ENCODE results near the gene CRB1. TPM values are rescaled to one million over a fixed set of nuclear protein-coding genes. Genes with fewer than 3 reads are reported as not detected.

Gene CRB1
- polyA plus RNA-seq, 1 donor (not counting 4 experiments of a cell fraction or from before 2014, with no cell fraction given), result 0.04 TPM

GRCh38 chr1:197284325-197284724 lies 16.3 kb downstream of the CRB1 start:
- DNase-seq (ENCODE audit: low read depth, low spot score), result no peak
- Histone ChIP-seq H3K4me2 (ENCODE audit: control insufficient read depth, extremely low read depth, insufficient read depth, low read depth, low read length) (no peak overlapping the region), H3K36me3 (ENCODE audit: control insufficient read depth in 2 of 2, extremely low read depth in 1 of 2, insufficient read depth in 2 of 2, low read length in 2 of 2) (no peaks in the 10 kb centered on the region), H3K27ac (ENCODE audit: control insufficient read depth, insufficient read depth, low read length) (no peak overlapping the region), H3K9me3 (ENCODE audit: control insufficient read depth, low read depth, low read length) (no peaks in the 10 kb centered on the region), H3K4me3 (ENCODE audit: control insufficient read depth in 2 of 3, extremely low read depth in 1 of 3, insufficient read depth in 2 of 3, low read depth in 1 of 3, low read length in 3 of 3) (no peak overlapping the region), H3K4me1 (ENCODE audit: control insufficient read depth, extremely low read depth, insufficient read depth, low read length) (no peaks in the 10 kb centered on the region), H3K9ac (ENCODE audit: control insufficient read depth, extremely low read depth, insufficient read depth, low read length) (no peak overlapping the region), H3K27me3 (ENCODE audit: control insufficient read depth, extremely low read depth, insufficient read depth, low read length) (no peaks in the 10 kb centered on the region), H3K79me2 (ENCODE audit: control insufficient read depth, insufficient read depth, low read length) (no peaks in the 10 kb centered on the region), H3K9me1 (ENCODE audit: control insufficient read depth, extremely low read depth, insufficient read depth, low read length) (no peaks in the 10 kb centered on the region), H4K20me1 (ENCODE audit: control insufficient read depth, extremely low read depth, insufficient read depth, low read length) (no peaks in the 10 kb centered on the region), H2AFZ (ENCODE audit: control insufficient read depth, low read length) (no peak overlapping the region)
- dilution Hi-C loops (cut with MboI; ENCODE audit: extremely low pct_ligation_motif_present, low sequenced_read_pairs), result no loop called here
- FAIRE-seq, result no peak
- TF ChIP-seq EZH2 (IDR thresholded peaks at IDR 0.05; ENCODE audit: low read length), result no peak
- TF ChIP-seq, protein P1, sequence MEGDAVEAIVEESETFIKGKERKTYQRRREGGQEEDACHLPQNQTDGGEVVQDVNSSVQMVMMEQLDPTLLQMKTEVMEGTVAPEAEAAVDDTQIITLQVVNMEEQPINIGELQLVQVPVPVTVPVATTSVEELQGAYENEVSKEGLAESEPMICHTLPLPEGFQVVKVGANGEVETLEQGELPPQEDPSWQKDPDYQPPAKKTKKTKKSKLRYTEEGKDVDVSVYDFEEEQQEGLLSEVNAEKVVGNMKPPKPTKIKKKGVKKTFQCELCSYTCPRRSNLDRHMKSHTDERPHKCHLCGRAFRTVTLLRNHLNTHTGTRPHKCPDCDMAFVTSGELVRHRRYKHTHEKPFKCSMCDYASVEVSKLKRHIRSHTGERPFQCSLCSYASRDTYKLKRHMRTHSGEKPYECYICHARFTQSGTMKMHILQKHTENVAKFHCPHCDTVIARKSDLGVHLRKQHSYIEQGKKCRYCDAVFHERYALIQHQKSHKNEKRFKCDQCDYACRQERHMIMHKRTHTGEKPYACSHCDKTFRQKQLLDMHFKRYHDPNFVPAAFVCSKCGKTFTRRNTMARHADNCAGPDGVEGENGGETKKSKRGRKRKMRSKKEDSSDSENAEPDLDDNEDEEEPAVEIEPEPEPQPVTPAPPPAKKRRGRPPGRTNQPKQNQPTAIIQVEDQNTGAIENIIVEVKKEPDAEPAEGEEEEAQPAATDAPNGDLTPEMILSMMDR (optimal IDR thresholded peaks at IDR 0.05 in 1 of 3, IDR thresholded peaks at IDR 0.05 in 1 of 3, conservative IDR thresholded peaks at IDR 0.05 in 1 of 3; ENCODE audit: extremely low read depth in 1 of 3, insufficient read depth in 2 of 3, low read length in 3 of 3), result no peak

DNA sequence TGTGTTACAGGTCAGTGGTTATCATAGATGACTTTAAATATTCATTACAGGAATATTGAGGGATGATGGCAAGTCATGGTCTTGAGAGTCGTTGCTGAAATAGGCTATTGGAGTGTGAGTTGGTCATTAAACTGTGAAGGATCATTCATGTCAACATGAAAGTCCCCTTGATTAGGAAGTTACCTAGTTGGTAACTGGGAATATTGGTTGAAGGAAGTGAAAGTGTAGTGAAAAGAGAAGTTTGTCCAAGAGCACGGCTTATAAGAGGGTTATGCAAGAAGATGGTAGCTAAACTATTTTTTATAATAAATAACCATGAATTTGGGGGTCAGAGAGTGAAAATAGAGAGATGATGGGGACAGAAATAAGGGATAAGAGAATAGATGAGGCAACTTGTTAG lies 16.9 kb downstream of the CRB1 start:
- Histone ChIP-seq H3K9me1 (ENCODE audit: control insufficient read depth, extremely low read depth, insufficient read depth, low read length) (no peaks in the 10 kb centered on the region), H3K4me1 (ENCODE audit: control insufficient read depth, extremely low read depth, insufficient read depth, low read length) (no peaks in the 10 kb centered on the region), H2AFZ (ENCODE audit: control insufficient read depth, low read length) (no peak overlapping the region), H3K4me2 (ENCODE audit: control insufficient read depth, extremely low read depth, insufficient read depth, low read depth, low read length) (no peak overlapping the region), H3K9me3 (ENCODE audit: control insufficient read depth, low read depth, low read length) (no peaks in the 10 kb centered on the region), H3K4me3 (ENCODE audit: control insufficient read depth in 2 of 3, extremely low read depth in 1 of 3, insufficient read depth in 2 of 3, low read depth in 1 of 3, low read length in 3 of 3) (no peak overlapping the region), H3K27me3 (ENCODE audit: control insufficient read depth, extremely low read depth, insufficient read depth, low read length) (no peaks in the 10 kb centered on the region), H3K9ac (ENCODE audit: control insufficient read depth, extremely low read depth, insufficient read depth, low read length) (no peak overlapping the region), H3K27ac (ENCODE audit: control insufficient read depth, insufficient read depth, low read length) (no peak overlapping the region), H4K20me1 (ENCODE audit: control insufficient read depth, extremely low read depth, insufficient read depth, low read length) (no peaks in the 10 kb centered on the region), H3K79me2 (ENCODE audit: control insufficient read depth, insufficient read depth, low read length) (no peaks in the 10 kb centered on the region), H3K36me3 (ENCODE audit: control insufficient read depth in 2 of 2, extremely low read depth in 1 of 2, insufficient read depth in 2 of 2, low read length in 2 of 2) (no peaks in the 10 kb centered on the region)
- FAIRE-seq (no peak), DNase-seq (ENCODE audit: low read depth, low spot score) (no peak)
- no peak for TF ChIP-seq EZH2 (IDR thresholded peaks at IDR 0.05; ENCODE audit: low read length)
- TF ChIP-seq, protein P1 (optimal IDR thresholded peaks at IDR 0.05 in 1 of 3, IDR thresholded peaks at IDR 0.05 in 1 of 3, conservative IDR thresholded peaks at IDR 0.05 in 1 of 3; ENCODE audit: extremely low read depth in 1 of 3, insufficient read depth in 2 of 3, low read length in 3 of 3), result no peak
- dilution Hi-C loops (cut with MboI; ENCODE audit: extremely low pct_ligation_motif_present, low sequenced_read_pairs), result no loop called here

All from keratinocyte (primary cell).